DOHH2 (cell line): ENCODE measurements around the gene CCR6.
"Not testable (repeated sequence)": the region's sequence is repeated elsewhere in the genome, so short reads cannot be mapped to it uniquely, and the experiment has no call there.

Experiments used
- H3F3A ChIP-seq: fragments of 200-600 bp; sonication (generic), shearing (Covaris generic); 2 replicates; pipeline ENCODE4 v1.6.0; 2016; ENCODE audit warnings: antibody characterized with exemption, mild to moderate bottlenecking; ENCODE audit not compliant: control insufficient read depth, insufficient read depth
- H3K27ac ChIP-seq: fragments of 200-600 bp; sonication (generic); 2 replicates; pipeline ENCODE4 v1.5.1; 2014; ENCODE audit warnings: low read depth, mild to moderate bottlenecking, low read length, moderate library complexity
- H3K27me3 ChIP-seq: fragments of 200-600 bp; sonication (generic); 2 replicates; pipeline ENCODE4 v1.6.1; 2014; ENCODE audit warnings: mild to moderate bottlenecking, low read length, mixed read lengths; ENCODE audit not compliant: control insufficient read depth
- H3K36me3 ChIP-seq: fragments of 200-600 bp; sonication (generic); 2 replicates; pipeline ENCODE4 v1.6.1; 2014; ENCODE audit warnings: mild to moderate bottlenecking, low read length, moderate library complexity, mixed read lengths; ENCODE audit not compliant: control insufficient read depth
- H3K4me1 ChIP-seq: fragments of 200-600 bp; sonication (generic); 2 replicates; pipeline ENCODE4 v1.6.1; 2014; ENCODE audit warnings: mild to moderate bottlenecking, low read length, mixed read lengths; ENCODE audit not compliant: control insufficient read depth
- H3K4me2 ChIP-seq: fragments of 200-600 bp; sonication (generic); 2 replicates; pipeline ENCODE4 v1.6.0; 2014; ENCODE audit warnings: mild to moderate bottlenecking, low read length, moderate library complexity
- H3K4me3 ChIP-seq: fragments of 200-600 bp; sonication (generic); 2 replicates; pipeline ENCODE4 v1.5.1; 2014; ENCODE audit warnings: mild to moderate bottlenecking, low read length, mixed read lengths
- H3K79me2 ChIP-seq: fragments of 200-600 bp; sonication (generic); 2 replicates; pipeline ENCODE4 v1.6.1; 2014; ENCODE audit warnings: mild to moderate bottlenecking, low read length, mixed read lengths; ENCODE audit not compliant: control insufficient read depth
- H3K9me2 ChIP-seq: fragments of 200-600 bp; sonication (generic); replicated peaks from 2 replicates; pipeline ENCODE4 v1.6.1; 2014; ENCODE audit warnings: mild to moderate bottlenecking, low read length, mixed read lengths; ENCODE audit not compliant: control insufficient read depth
- H3K9me3 ChIP-seq: fragments of 200-600 bp; sonication (generic); 2 replicates; pipeline ENCODE4 v1.6.1; 2014; ENCODE audit warnings: antibody characterized with exemption, low read length, mixed read lengths; ENCODE audit not compliant: control insufficient read depth, insufficient read depth
- H4K20me1 ChIP-seq: fragments of 200-600 bp; sonication (generic); 2 replicates; pipeline ENCODE4 v1.6.0; 2014; ENCODE audit warnings: low read depth, mild to moderate bottlenecking, antibody characterized with exemption, low read length, moderate library complexity; ENCODE audit not compliant: control insufficient read depth, insufficient read depth

Gene CCR6

DNA sequence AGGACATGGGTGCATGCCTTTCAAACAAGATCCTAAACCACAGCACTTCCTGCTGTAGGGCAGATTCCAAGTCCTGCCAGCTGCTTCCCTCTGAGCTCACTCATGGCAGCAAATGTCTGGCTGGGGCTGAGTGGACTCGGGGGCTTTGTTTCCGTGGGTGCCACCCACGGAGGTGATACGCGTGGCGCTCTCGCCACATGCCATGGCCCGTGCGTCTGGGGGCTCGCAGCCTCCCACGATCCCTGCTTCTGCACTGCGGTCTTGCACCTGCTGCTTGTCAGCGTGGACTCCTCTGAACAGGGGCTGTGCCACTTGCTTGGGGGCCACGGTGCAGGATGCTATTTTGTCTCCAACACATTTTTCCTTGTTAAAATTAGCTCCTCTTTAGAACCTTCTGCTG lies 54.4 kb downstream of the CCR6 start:
- not testable (repeated sequence) for H3K4me2 ChIP-seq, H4K20me1 ChIP-seq, H3K4me3 ChIP-seq, H3K36me3 ChIP-seq, H3K9me3 ChIP-seq, H3K27me3 ChIP-seq, H3K79me2 ChIP-seq, H3K9me2 ChIP-seq, H3K4me1 ChIP-seq, H3K27ac ChIP-seq, H3F3A ChIP-seq

DNA sequence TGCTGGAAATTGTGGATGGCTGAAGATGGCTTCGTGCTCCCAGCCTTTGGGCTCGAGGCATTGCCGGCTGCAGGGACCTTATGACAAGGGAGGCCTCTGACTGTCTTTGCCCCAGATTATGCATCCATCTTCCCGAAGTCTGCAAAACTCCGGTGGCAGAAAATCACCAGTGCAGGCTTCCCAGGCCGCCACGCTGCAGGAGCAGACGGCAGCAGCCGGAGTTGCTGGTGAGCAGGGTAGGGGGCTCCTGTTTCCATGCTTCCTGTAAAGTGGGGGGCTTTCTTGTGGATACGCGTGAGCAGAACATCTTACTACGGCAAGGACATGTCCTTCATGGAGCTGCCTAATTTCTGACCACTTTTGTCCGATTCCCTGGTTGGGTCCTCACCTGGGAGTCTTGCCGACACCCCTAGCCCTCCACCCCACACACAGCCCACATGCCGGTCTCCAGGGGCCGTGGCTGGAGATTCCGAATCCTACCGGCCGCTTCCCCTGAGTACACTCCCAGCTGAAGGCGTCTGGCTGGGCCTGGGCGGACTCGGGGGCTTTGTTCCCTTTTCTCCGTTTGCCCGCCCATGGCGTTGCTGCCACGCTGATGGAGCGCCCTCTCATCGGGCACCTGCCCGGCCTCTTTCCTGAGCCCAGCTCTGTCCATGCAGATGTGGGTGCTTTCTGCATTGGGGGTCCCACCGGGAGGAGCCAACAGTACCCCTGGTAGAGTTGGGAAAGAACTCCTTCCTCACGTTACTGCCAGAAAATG lies 56.2 kb downstream of the CCR6 start:
- not testable (repeated sequence) for H3K36me3 ChIP-seq, H3K9me3 ChIP-seq, H3K4me1 ChIP-seq, H3K27me3 ChIP-seq, H3K9me2 ChIP-seq, H3K4me2 ChIP-seq, H3K27ac ChIP-seq, H3K79me2 ChIP-seq, H3K4me3 ChIP-seq, H3F3A ChIP-seq, H4K20me1 ChIP-seq

DNA sequence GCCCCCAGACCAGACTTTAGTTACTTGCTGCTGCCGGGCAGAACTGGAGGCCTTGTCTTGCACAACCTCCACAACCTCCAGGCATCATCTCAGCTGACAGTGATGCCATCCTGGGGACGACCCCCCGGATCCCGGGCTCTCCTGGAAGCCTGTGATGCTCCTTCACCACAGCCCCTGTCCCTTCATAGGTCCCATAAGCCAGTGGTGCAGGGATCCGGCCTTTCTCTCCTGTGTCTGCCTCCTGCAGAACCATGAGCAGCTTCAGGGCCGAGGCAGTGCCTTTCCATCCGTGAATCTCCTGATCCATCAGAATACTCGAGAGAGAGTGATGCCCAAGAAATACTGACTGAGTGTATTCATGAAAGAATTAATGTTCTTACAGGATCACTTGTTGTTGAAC lies 57.2 kb downstream of the CCR6 start:
- not testable (repeated sequence) for H3K27ac ChIP-seq, H3K9me2 ChIP-seq, H3K4me1 ChIP-seq, H3F3A ChIP-seq, H3K4me2 ChIP-seq, H3K36me3 ChIP-seq, H3K27me3 ChIP-seq, H3K79me2 ChIP-seq, H3K4me3 ChIP-seq, H4K20me1 ChIP-seq, H3K9me3 ChIP-seq

DNA sequence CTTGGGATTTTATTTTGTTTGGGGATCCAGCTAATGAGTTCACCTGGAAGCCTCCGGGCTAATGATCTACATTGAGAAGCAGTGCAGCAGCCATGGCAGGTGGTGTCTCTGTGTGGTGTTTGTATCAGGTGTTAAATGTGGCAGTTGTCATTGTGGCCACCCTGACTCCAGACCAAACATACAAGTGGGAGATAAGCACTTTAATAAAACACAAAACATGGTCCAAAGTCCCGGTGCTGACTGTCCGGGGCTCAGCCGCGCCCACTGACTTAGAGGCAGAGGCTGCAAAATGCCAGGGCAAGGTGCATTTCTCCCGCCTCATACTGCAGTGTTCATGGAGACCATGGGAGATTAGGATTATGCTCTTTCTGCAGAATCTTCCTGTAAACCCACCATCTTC lies 58.5 kb downstream of the CCR6 start:
- not testable (repeated sequence) for H4K20me1 ChIP-seq, H3K36me3 ChIP-seq, H3K4me1 ChIP-seq, H3K27me3 ChIP-seq, H3K9me3 ChIP-seq, H3F3A ChIP-seq, H3K79me2 ChIP-seq, H3K4me2 ChIP-seq, H3K27ac ChIP-seq, H3K9me2 ChIP-seq, H3K4me3 ChIP-seq

DNA sequence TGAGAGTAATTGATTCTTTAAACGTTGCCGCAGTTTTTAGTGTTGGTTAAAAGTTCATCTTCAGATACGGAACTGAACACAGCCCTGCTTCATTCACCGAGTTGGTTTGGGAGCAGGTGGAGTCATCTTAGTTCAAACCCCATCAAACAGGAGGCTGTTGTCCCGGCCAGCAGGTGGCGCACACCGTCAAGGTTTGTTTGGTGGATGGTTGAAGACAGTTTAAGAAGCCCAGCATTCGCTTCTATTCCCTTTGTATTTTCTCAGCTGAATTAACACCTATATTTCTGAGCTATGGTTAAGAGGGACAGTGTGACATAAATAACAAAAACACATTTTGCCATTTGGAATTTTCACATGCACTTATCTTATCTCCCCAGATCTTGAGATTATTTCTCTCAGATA lies 60.0 kb downstream of the CCR6 start:
- H3K9me3 ChIP-seq, H3K27me3 ChIP-seq, H3K27ac ChIP-seq, H3K9me2 ChIP-seq, H3K4me1 ChIP-seq, H3K4me2 ChIP-seq, H3K36me3 ChIP-seq, H3F3A ChIP-seq, H4K20me1 ChIP-seq, H3K79me2 ChIP-seq, H3K4me3 ChIP-seq: not testable (repeated sequence)

DNA sequence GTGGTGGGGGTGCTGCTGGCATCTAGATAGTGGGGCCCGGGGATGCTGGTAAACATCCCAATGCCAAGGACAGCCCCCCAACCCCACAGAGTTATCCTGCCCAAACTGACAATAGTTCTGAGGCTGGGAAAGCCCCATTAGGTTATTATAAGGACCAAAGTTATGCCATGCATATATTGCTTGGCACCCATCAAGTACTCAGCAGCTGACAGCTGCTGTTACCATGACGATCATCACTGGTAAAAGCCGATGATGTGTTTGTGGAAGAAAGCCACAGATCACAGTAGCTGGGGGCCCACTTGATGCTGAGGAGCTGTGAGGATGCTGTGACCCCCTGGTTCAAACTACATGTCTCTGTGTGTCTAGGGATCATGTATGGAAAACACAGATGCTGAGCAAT lies 62.2 kb downstream of the CCR6 start:
- H4K20me1 ChIP-seq, H3K36me3 ChIP-seq, H3F3A ChIP-seq, H3K4me3 ChIP-seq, H3K4me2 ChIP-seq, H3K9me2 ChIP-seq, H3K79me2 ChIP-seq, H3K27ac ChIP-seq, H3K4me1 ChIP-seq, H3K27me3 ChIP-seq, H3K9me3 ChIP-seq: not testable (repeated sequence)

DNA sequence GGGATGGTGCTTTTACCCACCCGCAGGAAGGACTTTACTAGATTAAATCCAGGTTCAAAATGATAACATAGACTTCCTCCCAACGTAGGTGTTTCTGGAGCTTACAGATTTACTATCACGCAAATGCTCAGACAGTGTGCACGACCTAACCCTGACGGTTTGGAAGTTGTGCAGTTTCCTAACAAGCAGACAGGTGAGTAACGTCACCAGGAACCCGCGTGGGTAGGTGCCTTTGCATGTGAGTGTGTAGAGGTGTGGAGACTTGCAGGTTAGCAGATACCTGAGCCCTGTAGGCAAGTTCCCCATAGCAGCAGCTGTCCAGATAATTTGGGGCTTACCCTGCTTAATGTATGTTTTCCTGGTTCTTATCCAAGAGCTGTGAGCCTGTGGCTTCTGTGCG lies 64.4 kb downstream of the CCR6 start:
- H3K9me2 ChIP-seq, H3F3A ChIP-seq, H3K27me3 ChIP-seq, H3K27ac ChIP-seq, H3K4me2 ChIP-seq, H3K4me3 ChIP-seq, H3K4me1 ChIP-seq, H3K9me3 ChIP-seq, H3K79me2 ChIP-seq, H4K20me1 ChIP-seq, H3K36me3 ChIP-seq: not testable (repeated sequence)
